Transverse colon (tissue), 4 donors: ENCODE results near the gene SLC38A6. TPM values are rescaled to one million over a fixed set of nuclear protein-coding genes. Genes with fewer than 3 reads are reported as not detected.
A peak's percentile ranks its signal among the peaks of the same experiment; 100 is the strongest.

Experiments used
- DNase-seq: peaks from one replicate; pipeline ENCODE4 v3.0.0-alpha.2; 2019
- H3K27ac ChIP-seq, 4 donors: fragments of 200-600 bp; sonication (generic); 2 replicates each; pipeline ENCODE4 v1.5.1; 2016 to 2018; ENCODE audit warnings: inconsistent platforms in 4 of 4
- H3K27me3 ChIP-seq: fragments of 200-600 bp; sonication (generic); 2 replicates; pipeline ENCODE4 v1.5.1; 2017; ENCODE audit warnings: inconsistent platforms
- H3K36me3 ChIP-seq, 4 donors: fragments of 200-600 bp; sonication (generic); 2 replicates each; pipeline ENCODE4 v1.5.1; 2017 to 2019; ENCODE audit warnings: inconsistent platforms in 4 of 4
- H3K4me1 ChIP-seq, 4 donors: fragments of 200-600 bp; sonication (generic); 2 replicates each; pipeline ENCODE4 v1.5.1; 2017 to 2020; ENCODE audit warnings: inconsistent platforms in 4 of 4
- H3K4me3 ChIP-seq, 4 donors: fragments of 200-600 bp; sonication (generic); 1 replicate in 1 of 4; 2 replicates in 3 of 4; pipeline versions ENCODE4 v1.5.1 to v1.6.1; 2017 to 2019; ENCODE audit warnings: inconsistent platforms in 4 of 4
- H3K9me3 ChIP-seq, 2 donors: fragments of 200-600 bp; sonication (generic); 2 replicates each; pipeline ENCODE4 v1.5.1; 2017 to 2019; ENCODE audit warnings: inconsistent platforms in 2 of 2
- POLR2A ChIP-seq: fragments of 450-650 bp; IDR thresholded peaks from one replicate; pipeline ENCODE4 v1.6.1; 2016; ENCODE audit warnings: antibody characterized with exemption, mild to moderate bottlenecking, moderate library complexity
- POLR2AphosphoS5 ChIP-seq, 3 donors: sonication (generic); formaldehyde crosslinking; IDR thresholded peaks; one replicate each; pipeline ENCODE4 v1.6.1; 2016; ENCODE audit warnings: antibody characterized with exemption in 3 of 3
- WGBS, 2 donors: methylation state at CpG; one replicate each; pipeline ENCODE4 v1.1.5; 2018; ENCODE audit warnings: low coverage in 1 of 2; 5-methylcytosine and 5-hydroxymethylcytosine counted together
- in situ Hi-C, 4 donors: fragments of 200-750 bp; cut with MboI; loops; one replicate each; pipeline versions ENCODE4 v1.15.0 to v1.15.1; 2017; ENCODE audit warnings: low sequenced_read_pairs in 3 of 4, low pct_ligation_motif_present in 1 of 4, low pct_unique_long_range_greater_than_20kb in 1 of 4
- intact Hi-C: fragments of 100-400 bp; cut with DNase I; formaldehyde crosslinking; loops from one replicate; pipeline ENCODE4 v1.15.1; 2023; ENCODE audit warnings: low total_unique reads
- small RNA-seq, 4 donors: library from RNA; depleted of rRNA; stranded (forward); fragments of <200 nt; gene quantifications; one replicate each; pipeline ENCODE3, GENCODE V24; 2016
- total RNA-seq, 4 donors: library from RNA; depleted of rRNA; stranded (reverse); fragments of >200 nt; gene quantifications; one replicate each; pipeline ENCODE4 v1.1.0, GENCODE V29; 2016

The SLC38A6 gene
- total RNA-seq, 4 donors from 2014 or later: 7.9 to 20.6 (median 10.0) TPM; not detected in 1

GRCh38 chr14:61099216-61099835, 118.3 kb downstream of the SLC38A6 start:
- Histone ChIP-seq H3K4me1 (peaks cover 10 to 23% (median 13%) of the 10 kb centered on the region in 4 donors), H3K9me3 (no peaks in the 10 kb centered on the region), H3K36me3 (no peaks in the 10 kb centered on the region), H3K27ac (no peak overlapping the region), H3K27me3 (no peaks in the 10 kb centered on the region), H3K4me3 (no peak overlapping the region)
- TF ChIP-seq POLR2AphosphoS5 (IDR thresholded peaks at IDR 0.05): no peak
- DNase-seq: no peak
- in situ Hi-C loops (no loop called here), intact Hi-C loops (no loop called here)
- 42 to 51% methylated on average over 3 to 4 of the region's 4 CpGs for WGBS, 2 donors

DNA sequence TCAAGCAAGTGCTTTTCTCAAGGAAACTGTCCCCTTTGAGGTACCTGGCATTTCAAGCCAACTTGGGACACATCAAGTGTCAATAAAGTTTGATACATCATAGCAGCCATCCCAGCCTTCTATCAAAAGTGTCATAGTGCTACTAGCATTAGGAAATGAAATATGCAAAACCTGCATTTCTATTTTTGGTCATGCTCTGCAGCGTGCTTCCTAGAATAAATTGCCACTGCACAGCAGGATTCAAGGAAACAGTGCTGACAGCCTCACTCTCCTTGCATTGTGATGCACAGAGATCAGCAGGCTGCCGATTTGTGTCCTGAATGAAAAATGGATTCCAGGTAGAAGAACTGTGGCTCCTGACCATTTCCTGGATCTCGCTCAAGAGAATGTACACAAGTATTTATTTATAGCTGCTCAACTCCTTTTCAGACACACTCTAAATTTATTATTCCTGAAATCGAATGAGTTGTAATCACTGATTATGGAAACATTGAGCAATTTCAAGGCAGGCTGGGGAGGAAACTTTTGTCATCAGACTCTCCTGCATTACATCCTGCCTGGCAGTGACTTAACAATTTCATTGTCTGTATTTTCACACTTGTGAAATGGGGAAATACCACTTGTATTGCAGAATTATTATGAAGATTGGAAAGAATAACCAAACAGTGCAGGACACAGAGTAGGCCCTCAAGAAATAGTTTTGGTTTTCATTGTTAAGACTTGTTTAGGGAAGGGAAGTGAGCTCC, 120.9 kb downstream of the SLC38A6 start:
- intact Hi-C loops (no loop called here), in situ Hi-C loops (no loop called here)
- TF ChIP-seq POLR2AphosphoS5 (IDR thresholded peaks at IDR 0.05): peak in 1 of 3 donors; percentile 12
- no peak for TF ChIP-seq POLR2A
- no peak for DNase-seq
- H3K27me3 ChIP-seq: no peaks in the 10 kb centered on the region
- H3K4me1 ChIP-seq: peaks cover 10 to 25% (median 13%) of the 10 kb centered on the region in 4 donors
- peak overlapping the region in 3 of 4 donors; percentile 14 to 57 (median 37) for H3K27ac ChIP-seq
- no peaks in the 10 kb centered on the region for H3K36me3 ChIP-seq
- H3K4me3 ChIP-seq: no peak overlapping the region
- no peaks in the 10 kb centered on the region for H3K9me3 ChIP-seq
- WGBS, 2 donors: 14 to 36% methylated on average over 1 to 4 of the region's 4 CpGs

Small RNA genes lying within 50 kb of the gene (small RNA-seq; reads per million reads assigned to genes)
- 0 reads per million in 4 donors for gene RNU6-398P

Other genes with a start within 250 kb of the SLC38A6 start
- 10 to 100 TPM in 3 of 4 donors, 1 to 10 TPM in 1; 4.2 to 30.3 (median 17.8) TPM for gene MNAT1, start 246.5 kb upstream of the SLC38A6 start, total RNA-seq
- gene TRMT5, start 166 bp upstream of the SLC38A6 start, total RNA-seq: 10 to 100 TPM in 2 of 4 donors, 1 to 10 TPM in 1, under 1 TPM in 1; 0.75 to 13.5 (median 6.5) TPM